IMR-90 (cell line): ENCODE results near the gene KLHL25. TPM values are rescaled to one million over a fixed set of nuclear protein-coding genes. Genes with fewer than 3 reads are reported as not detected.
A peak's percentile ranks its signal among the peaks of the same experiment; 100 is the strongest.

Source experiments
- ATAC-seq: fragments of 200-7000 bp; cut with Tn5 transposase; 2 replicates; pipeline ENCODE4 v1.9.1; 2020; ENCODE audit warnings: low read depth, mild to moderate bottlenecking, moderate library complexity
- BruUV-seq: library from RNA; stranded (reverse); fragments of 400-500 nt; replicated peaks from 2 replicates; lab custom pipeline; 2021; lab: Mats Ljungman, UMichigan
- CTCF ChIA-PET: fragments of 300-600 bp; formaldehyde crosslinking; extraction: SDS; loops from one replicate; lab custom pipeline; 2021; ENCODE audit warnings: antibody characterized with exemption; lab: Yijun Ruan, JAX
- POLR2A ChIA-PET: fragments of 300-600 bp; sonication (Branson Sonifier 250); formaldehyde crosslinking; loops from one replicate; lab custom pipeline; 2022; ENCODE audit warnings: antibody characterized with exemption; ENCODE audit not compliant: unreplicated experiment; lab: Charles Lee
- DNase-seq: peaks from one replicate; pipeline ENCODE4 v3.0.0; 2013
- H2AFZ ChIP-seq: replicated peaks from 2 replicates; pipeline ENCODE3; 2013; ENCODE audit warnings: low read length, mild to moderate bottlenecking; ENCODE audit not compliant: poor library complexity
- H2AK5ac ChIP-seq: 2 replicates; pipeline ENCODE4 v1.6.1; 2013; ENCODE audit warnings: low read depth, low read length, inconsistent platforms
- H2AK9ac ChIP-seq: replicated peaks from 2 replicates; pipeline ENCODE3; 2013; ENCODE audit warnings: mild to moderate bottlenecking, low read depth, low read length, moderate library complexity; ENCODE audit not compliant: poor library complexity
- H2BK120ac ChIP-seq: 2 replicates; pipeline ENCODE4 v1.6.1; 2013; ENCODE audit warnings: low read depth, low read length, inconsistent platforms
- H2BK15ac ChIP-seq: 3 replicates; pipeline ENCODE4 v1.6.1; 2013; ENCODE audit warnings: low read depth, low read length, inconsistent platforms
- H2BK20ac ChIP-seq: 2 replicates; pipeline ENCODE4 v1.6.1; 2013; ENCODE audit warnings: low read depth, mild to moderate bottlenecking, inconsistent platforms, low read length, moderate library complexity
- H2BK5ac ChIP-seq: 2 replicates; pipeline ENCODE4 v1.6.1; 2013; ENCODE audit warnings: mild to moderate bottlenecking, low read depth, low read length, inconsistent platforms; ENCODE audit not compliant: poor library complexity, severe bottlenecking
- H3K14ac ChIP-seq: replicated peaks from 2 replicates; pipeline ENCODE4 v1.6.1; 2013; ENCODE audit warnings: low read depth, low read length, inconsistent platforms
- H3K18ac ChIP-seq: 2 replicates; pipeline ENCODE4 v1.6.1; 2013; ENCODE audit warnings: low read depth, low read length, control low read depth
- H3K23ac ChIP-seq: 2 replicates; pipeline ENCODE4 v1.6.1; 2013; ENCODE audit warnings: low read depth, low read length, inconsistent platforms
- H3K27ac ChIP-seq: 2 replicates; pipeline ENCODE4 v1.5.1; 2013; ENCODE audit warnings: mild to moderate bottlenecking, control low read depth, low read length; ENCODE audit not compliant: insufficient read depth
- H3K27me3 ChIP-seq: 2 replicates; pipeline ENCODE4 v1.6.1; 2013; ENCODE audit warnings: low read length; ENCODE audit not compliant: control insufficient read depth, insufficient read depth
- H3K36me3 ChIP-seq: 2 replicates; pipeline ENCODE4 v1.6.1; 2013; ENCODE audit warnings: low read length, mixed read lengths; ENCODE audit not compliant: control insufficient read depth, insufficient read depth
- H3K4ac ChIP-seq: 2 replicates; pipeline ENCODE4 v1.6.1; 2013; ENCODE audit warnings: low read depth, low read length, inconsistent platforms
- H3K4me1 ChIP-seq: 2 replicates; pipeline ENCODE4 v1.6.1; 2013; ENCODE audit warnings: low read length, mixed read lengths; ENCODE audit not compliant: control insufficient read depth, insufficient read depth
- H3K4me2 ChIP-seq: 2 replicates; pipeline ENCODE4 v1.6.1; 2013; ENCODE audit warnings: low read depth, mild to moderate bottlenecking, control low read depth, low read length, moderate library complexity
- H3K4me3 ChIP-seq: 2 replicates; pipeline ENCODE4 v1.5.1; 2013; ENCODE audit warnings: low read depth, mild to moderate bottlenecking, control low read depth, low read length, moderate library complexity; ENCODE audit not compliant: insufficient read depth
- H3K56ac ChIP-seq: 2 replicates; pipeline ENCODE4 v1.6.1; 2013; ENCODE audit warnings: low read length, inconsistent platforms; ENCODE audit not compliant: insufficient read depth; ENCODE audit errors: extremely low read depth
- H3K79me1 ChIP-seq, 2 experiments: 2 replicates each; pipeline ENCODE4 v1.6.1; 2013; ENCODE audit warnings: low read length in 2 of 2, inconsistent platforms in 1 of 2, low read depth in 1 of 2
- H3K9ac ChIP-seq: 2 replicates; pipeline ENCODE4 v1.6.1; 2013; ENCODE audit warnings: low read depth, low read length, control low read depth
- H3K9me1 ChIP-seq: 2 replicates; pipeline ENCODE4 v1.6.1; 2013; ENCODE audit warnings: low read length, inconsistent platforms; ENCODE audit not compliant: insufficient read depth
- H3K9me3 ChIP-seq: 2 replicates; pipeline ENCODE4 v1.6.1; 2013; ENCODE audit warnings: low read length; ENCODE audit not compliant: control insufficient read depth, insufficient read depth
- H4K20me1 ChIP-seq: 2 replicates; pipeline ENCODE4 v1.6.1; 2013; ENCODE audit warnings: low read length, inconsistent platforms; ENCODE audit not compliant: insufficient read depth
- H4K5ac ChIP-seq: 2 replicates; pipeline ENCODE4 v1.6.1; 2013; ENCODE audit warnings: mild to moderate bottlenecking, low read depth, low read length, control low read depth
- H4K8ac ChIP-seq, 2 experiments: 2 replicates each; pipeline ENCODE4 v1.6.1; 2013; ENCODE audit warnings: low read depth in 2 of 2, low read length in 2 of 2, control low read depth in 1 of 2, inconsistent platforms in 1 of 2
- H4K91ac ChIP-seq: 2 replicates; pipeline ENCODE4 v1.6.1; 2013; ENCODE audit warnings: low read depth, low read length, inconsistent platforms; ENCODE audit not compliant: insufficient read depth
- BHLHE40 ChIP-seq: fragments of 150-350 bp; IDR thresholded peaks from 2 replicates; pipeline ENCODE4 v1.6.1; 2016; ENCODE audit warnings: mild to moderate bottlenecking, low read depth, low read length
- CEBPB ChIP-seq: IDR thresholded peaks from 2 replicates; pipeline ENCODE4 v1.6.1; 2012; ENCODE audit warnings: low read depth, low read length, improper control_type of control experiment
- WGBS, 2 experiments: methylation state at CpG; one replicate each; pipeline versions ENCODE4 v1.1.5 to v1.1.7; 2013; ENCODE audit warnings: missing lambda C conversion rate in 2 of 2; ENCODE audit not compliant: insufficient read length in 1 of 2; ENCODE audit errors: extremely low coverage in 2 of 2; 5-methylcytosine and 5-hydroxymethylcytosine counted together
- dilution Hi-C: fragments of 300-500 bp; cut with HindIII; formaldehyde crosslinking; loops from one replicate; pipeline ENCODE4 v1.14.3; 2018; ENCODE audit warnings: low sequenced_read_pairs; ENCODE audit not compliant: unreplicated experiment
- in situ Hi-C: fragments of 300-500 bp; cut with MboI; formaldehyde crosslinking; loops from 3 replicates; pipeline ENCODE4 v1.14.3; 2019; ENCODE audit warnings: low sequenced_read_pairs, inconsistent platforms, mixed read lengths
- intact Hi-C: fragments of 100-400 bp; cut with micrococcal nuclease; formaldehyde crosslinking; loops from 2 replicates; pipeline ENCODE4 v1.10.0; 2022
- polyA plus RNA-seq, 3 experiments: library from polyadenylated mRNA; depleted of rRNA; stranded (reverse); fragments of >200 nt; gene quantifications; 2 replicates each; pipeline ENCODE4 v1.2.3, GENCODE V29; 2012; ENCODE audit warnings: low replicate concordance in 1 of 3
- total RNA-seq: library from RNA; depleted of rRNA; stranded (reverse); fragments of >200 nt; gene quantifications from 2 replicates; pipeline ENCODE4 v1.2.3, GENCODE V29; 2012

Gene KLHL25
- total and polyA plus RNA-seq, 2 of the 4 experiments (the other 2 are of a cell fraction) = 2.7 to 5.6 TPM

DNA sequence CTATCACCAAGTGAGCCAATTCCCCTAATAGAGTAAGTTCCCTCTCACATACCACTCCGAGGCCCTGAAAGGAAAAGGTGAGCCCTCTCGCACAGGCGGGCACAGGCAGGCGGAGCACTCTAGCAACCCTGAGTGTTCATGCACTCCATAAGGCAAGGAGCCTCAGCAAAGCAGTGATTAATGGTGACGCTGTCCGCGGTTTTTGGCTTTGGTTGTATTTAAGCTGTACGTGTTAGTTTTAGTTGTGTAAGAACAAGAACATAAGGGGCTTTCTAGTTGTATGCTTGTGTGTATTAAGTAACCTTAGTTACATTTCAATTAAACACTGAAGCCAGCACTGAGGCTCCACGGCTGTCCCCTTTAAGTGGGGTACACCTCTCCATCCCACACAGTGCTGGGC, 33.1 kb downstream of the KLHL25 start:
- Histone ChIP-seq H3K4me2 (no peak overlapping the region), H4K8ac (no peak overlapping the region), H3K23ac (no peak overlapping the region), H2BK20ac (no peak overlapping the region), H4K91ac (no peak overlapping the region), H3K27me3 (no peaks in the 10 kb centered on the region), H3K79me1 (peaks cover 0 to 22% of the 10 kb centered on the region in 2 experiments; a peak in 2 of 4 replicates), H3K27ac (no peak overlapping the region), H3K9me1 (0 out of 2 replicates have a peak, but pooled peaks cover 4% of the 10 kb centered on the region), H2AFZ (no peak overlapping the region), H3K4me1 (no peaks in the 10 kb centered on the region; the same call in 1 of the 2 replicates), H3K9ac (no peak overlapping the region), H2AK5ac (no peak overlapping the region), H2BK5ac (no peak overlapping the region), H3K14ac (no peak overlapping the region), H3K56ac (no peak overlapping the region), H4K20me1 (peaks cover 19% of the 10 kb centered on the region; the same call in 1 of the 2 replicates), H2BK120ac (no peak overlapping the region), H3K4ac (no peak overlapping the region), H2BK15ac (no peak overlapping the region), H3K18ac (no peak overlapping the region), H3K36me3 (peaks cover 5% of the 10 kb centered on the region; the same call in 1 of the 2 replicates), H4K5ac (no peak overlapping the region), H2AK9ac (no peak overlapping the region), H3K4me3 (no peak overlapping the region), H3K9me3 (no peaks in the 10 kb centered on the region)
- in situ Hi-C loops = no loop called here
- TF ChIP-seq CEBPB (peak; percentile 44; the same call in 1 of the 2 replicates), BHLHE40 (no peak)
- intact Hi-C loops = no loop called here
- no CpG with 5 or more reads among the region's 9 CpGs for WGBS, 2 experiments
- ATAC-seq (no peak), DNase-seq (peak; percentile 67)
- POLR2A ChIA-PET = no interaction called here
- CTCF ChIA-PET = interaction anchor here (0.7 kb wide), 1 partner anchor 20 kb away, joined by 3 read pairs; no protein-coding TSS in a partner anchor
- BruUV-seq = no TSS peak
- dilution Hi-C loops = no loop called here
